GM18508 (cell line): ENCODE data around the gene MARCHF2.
"Not testable (repeated sequence)": the region's sequence is repeated elsewhere in the genome, so short reads cannot be mapped to it uniquely, and the experiment has no call there.

Source experiments
- ATAC-seq: cut with Tn5 transposase; IDR thresholded peaks from one replicate; pipeline ENCODE4 v1.9.1; 2021; ENCODE audit warnings: moderate number of reproducible peaks; ENCODE audit not compliant: insufficient read depth, unreplicated experiment

MARCHF2 gene

GRCh38 chr19:8403820-8404109 is 9.3 kb upstream of the MARCHF2 start:
- ATAC-seq = no peak

GRCh38 chr19:8404391-8405151 is 8.5 kb upstream of the MARCHF2 start:
- ATAC-seq = no peak

- ATAC-seq = not testable (repeated sequence)
Observed at GRCh38 chr19:8410718-8411117, 2.4 kb upstream of the MARCHF2 start.

DNA sequence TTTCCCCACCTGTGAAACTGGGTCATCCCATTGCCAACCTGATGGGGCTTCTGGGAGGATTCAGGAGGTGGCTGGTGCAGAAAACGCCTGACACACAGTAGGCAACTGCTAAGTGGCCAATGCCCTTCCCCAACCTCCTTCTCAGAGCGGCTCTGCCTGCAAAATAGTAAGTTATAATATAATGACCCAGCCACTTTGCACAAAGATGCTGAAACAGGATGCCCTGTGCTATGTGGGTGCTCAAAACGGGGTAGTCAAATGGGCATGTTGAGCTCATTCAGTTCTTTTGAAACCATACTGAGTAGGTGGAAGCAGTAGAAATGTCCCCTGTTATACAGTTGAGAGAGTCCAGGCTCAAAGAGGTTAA is 507 bp downstream of the MARCHF2 start:
- no peak for ATAC-seq

GRCh38 chr19:8416796-8417195 is 3.7 kb downstream of the MARCHF2 start:
- no peak for ATAC-seq

GRCh38 chr19:8421484-8422461 is 8.7 kb downstream of the MARCHF2 start:
- no peak for ATAC-seq

DNA sequence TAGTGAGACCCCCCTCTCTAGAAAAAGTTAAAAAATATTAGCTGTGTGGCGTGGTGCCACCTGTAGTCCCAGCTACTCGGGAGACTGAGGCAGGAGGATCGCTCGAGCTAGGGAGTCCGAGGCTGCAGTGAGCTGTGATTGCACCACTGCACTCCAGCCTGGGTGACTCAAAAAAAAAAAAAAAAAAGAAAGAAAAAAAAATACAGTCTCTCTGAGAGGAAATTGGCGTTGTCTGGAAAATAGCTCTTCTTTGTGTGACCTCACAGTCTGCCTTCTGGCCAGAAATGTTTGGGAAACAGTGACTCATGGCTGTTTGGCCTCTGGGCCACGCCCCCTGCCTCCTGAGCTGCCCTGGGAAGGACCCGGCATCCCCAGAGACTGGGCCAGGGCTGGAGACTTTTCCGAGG is 10.7 kb downstream of the MARCHF2 start:
- no peak for ATAC-seq

DNA sequence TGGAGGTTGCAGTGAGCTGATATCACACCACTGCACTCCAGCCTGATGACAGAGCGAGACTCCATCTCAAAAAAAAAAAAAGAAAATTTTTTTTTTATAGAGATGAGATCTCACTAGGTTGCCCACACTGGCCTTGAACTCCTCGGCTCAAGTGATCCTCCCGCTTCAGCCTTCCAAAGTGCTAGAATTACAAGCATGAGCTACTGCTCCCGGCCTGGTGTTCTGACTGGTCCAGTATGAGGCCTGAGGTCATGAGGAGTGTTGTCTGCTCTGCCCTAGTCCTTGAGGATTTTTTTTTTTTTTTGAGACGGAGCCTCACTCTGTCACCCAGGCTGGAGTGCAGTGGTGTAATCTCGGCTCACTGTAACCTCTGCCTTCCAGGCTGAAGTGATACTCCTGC is 12.2 kb downstream of the MARCHF2 start:
- not testable (repeated sequence) for ATAC-seq

DNA sequence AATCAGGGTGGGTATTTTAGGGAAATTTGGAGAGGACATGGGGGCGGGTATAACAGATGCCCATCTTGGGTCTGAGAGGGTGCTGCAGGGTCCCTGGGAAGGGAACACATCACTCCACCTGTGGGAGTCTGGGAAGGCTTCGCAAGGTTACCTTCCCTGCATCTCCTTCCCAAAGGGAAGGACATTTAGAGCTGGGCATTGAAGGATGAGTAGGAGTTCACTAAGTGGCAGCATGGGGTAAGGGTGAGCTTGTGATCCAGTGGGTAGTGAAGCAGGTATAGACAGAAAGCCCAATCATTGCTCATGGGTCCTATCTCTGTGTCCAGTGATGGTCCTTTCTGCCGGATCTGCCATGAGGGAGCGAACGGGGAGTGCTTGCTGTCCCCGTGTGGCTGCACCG is 13.2 kb downstream of the MARCHF2 start:
- ATAC-seq = no peak

- ATAC-seq = no peak
Observed at GRCh38 chr19:8429044-8429443, 15.9 kb downstream of the MARCHF2 start.

DNA sequence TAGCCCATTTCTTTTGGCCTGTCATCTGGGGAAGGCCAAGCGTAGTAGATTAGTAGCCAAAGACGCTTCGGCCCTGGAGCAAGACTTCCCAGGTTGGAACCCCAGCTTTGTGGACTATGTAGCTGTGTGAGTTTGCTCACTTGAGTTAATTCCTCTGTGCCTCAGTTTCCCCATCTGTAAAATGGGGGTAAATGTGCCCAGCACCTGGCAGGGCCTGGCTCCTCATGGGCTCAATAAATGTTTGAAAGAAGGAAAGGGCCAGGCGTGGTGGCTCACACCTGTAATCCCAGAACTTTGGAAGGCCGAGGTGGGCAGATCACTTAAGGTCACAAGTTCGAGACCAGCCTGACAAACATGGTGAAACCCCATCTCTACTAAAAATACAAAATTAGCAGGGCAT is 16.7 kb downstream of the MARCHF2 start:
- ATAC-seq = no peak

DNA sequence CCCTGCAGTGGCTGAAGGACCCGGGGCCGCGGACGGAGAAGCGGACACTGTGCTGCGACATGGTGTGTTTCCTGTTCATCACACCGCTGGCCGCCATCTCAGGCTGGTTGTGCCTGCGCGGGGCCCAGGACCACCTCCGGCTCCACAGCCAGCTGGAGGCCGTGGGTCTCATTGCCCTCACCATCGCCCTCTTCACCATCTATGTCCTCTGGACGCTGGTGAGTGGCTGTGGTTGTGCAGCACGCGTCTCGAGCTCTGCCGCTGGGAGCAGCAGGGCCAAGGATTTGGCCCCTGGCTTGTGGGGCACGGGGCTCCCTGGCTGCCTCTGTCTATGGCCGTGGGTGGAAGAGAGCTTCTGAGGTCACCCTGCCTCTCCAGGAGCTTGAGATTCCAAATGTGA is 17.5 kb downstream of the MARCHF2 start:
- ATAC-seq = no peak

GRCh38 chr19:8438236-8438635 is 25.1 kb downstream of the MARCHF2 start:
- no peak for ATAC-seq

- no peak for ATAC-seq
Observed at GRCh38 chr19:8441725-8442544, 28.8 kb downstream of the MARCHF2 start.

- not testable (repeated sequence) for ATAC-seq
Observed at GRCh38 chr19:8444140-8444676, 31.1 kb downstream of the MARCHF2 start.

GRCh38 chr19:8444677-8445487 is 31.8 kb downstream of the MARCHF2 start, which contains the start of gene HNRNPM:
HNRNPM (plus strand) TSS chr19:8444975; CDS start chr19:8444999, 24 bp downstream.
- ATAC-seq = peak; percentile 62

GRCh38 chr19:8445488-8446001 is 32.4 kb downstream of the MARCHF2 start:
- ATAC-seq = no peak

DNA sequence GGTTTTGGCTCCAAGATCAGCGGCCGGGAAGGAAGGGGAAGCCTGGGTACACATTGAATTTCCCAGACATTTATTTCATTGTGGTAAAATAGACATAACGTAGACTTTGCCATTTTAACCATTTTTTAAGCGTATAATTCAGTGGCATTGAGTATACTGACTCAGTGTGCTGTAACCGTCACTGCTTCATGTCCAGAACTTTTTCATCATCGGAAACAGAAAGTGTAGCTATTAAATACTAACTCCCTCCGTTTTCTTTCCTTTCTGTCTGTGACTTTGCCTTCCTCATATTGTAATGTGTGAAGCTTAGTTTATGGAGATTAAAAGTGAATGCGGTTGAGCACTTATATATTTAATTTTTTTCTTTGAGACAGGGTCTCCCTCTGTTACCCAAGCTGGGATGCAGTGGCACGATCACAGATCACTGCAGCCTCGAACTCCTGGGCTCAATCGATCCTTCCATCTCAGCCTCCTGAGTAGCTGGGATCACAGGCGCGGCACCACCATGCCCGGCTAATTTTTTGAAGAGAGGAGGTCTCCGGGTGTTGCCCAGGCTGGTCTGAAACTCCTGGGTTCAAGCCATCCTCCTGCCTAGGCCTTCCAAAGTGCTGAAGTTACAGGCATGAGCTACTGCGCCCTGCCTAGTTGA is 33.1 kb downstream of the MARCHF2 start:
- ATAC-seq = no peak

DNA sequence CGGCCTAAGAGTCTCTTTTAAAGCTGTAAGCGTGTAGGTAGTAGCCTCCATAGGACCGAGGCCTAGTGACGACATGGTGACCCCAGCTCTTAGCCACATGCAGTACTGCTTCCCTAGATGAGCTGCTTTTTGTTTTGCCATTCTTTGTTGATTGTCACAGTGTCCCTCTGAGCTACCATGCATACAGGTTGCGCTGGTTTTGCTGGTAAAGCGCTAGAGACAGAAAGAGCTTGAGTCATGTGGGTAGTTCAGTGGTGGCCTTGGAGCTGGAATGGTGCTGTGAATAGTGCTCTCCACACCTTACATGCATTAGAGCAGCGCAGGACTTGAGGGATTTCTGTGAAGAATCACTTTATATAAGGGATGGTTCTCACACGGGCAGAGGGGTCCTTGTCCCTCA is 36.7 kb downstream of the MARCHF2 start:
- ATAC-seq = no peak
